Osteocyte (in vitro differentiated cells): Measurements from ENCODE around the gene ORM2. TPM values are rescaled to one million over a fixed set of nuclear protein-coding genes. Genes with fewer than 3 reads are reported as not detected.

Experiments used
- DNase-seq: peaks from one replicate; pipeline ENCODE4 v3.0.0; 2021; ENCODE audit warnings: mixed read lengths; ENCODE audit not compliant: unreplicated experiment; ENCODE audit errors: extremely low spot score
- H3K27ac Mint-ChIP-seq: one replicate; pipeline ENCODE4 v1.8.0; 2021; ENCODE audit warnings: mild to moderate bottlenecking, mixed read lengths; ENCODE audit not compliant: unreplicated experiment
- H3K27me3 Mint-ChIP-seq: one replicate; pipeline ENCODE4 v1.8.0; 2021; ENCODE audit warnings: mixed read lengths; ENCODE audit not compliant: unreplicated experiment
- H3K36me3 Mint-ChIP-seq: one replicate; pipeline ENCODE4 v1.8.0; 2021; ENCODE audit warnings: mixed read lengths; ENCODE audit not compliant: unreplicated experiment
- H3K4me1 Mint-ChIP-seq: one replicate; pipeline ENCODE4 v1.8.0; 2021; ENCODE audit warnings: mixed read lengths; ENCODE audit not compliant: unreplicated experiment
- H3K4me3 Mint-ChIP-seq: one replicate; pipeline ENCODE4 v1.8.0; 2021; ENCODE audit warnings: mild to moderate bottlenecking, moderate library complexity, mixed read lengths; ENCODE audit not compliant: unreplicated experiment
- H3K9me3 Mint-ChIP-seq: one replicate; pipeline ENCODE4 v1.8.0; 2021; ENCODE audit warnings: mixed read lengths; ENCODE audit not compliant: unreplicated experiment
- CTCF ChIP-seq: fragments of 200-600 bp; sonication (generic); IDR thresholded peaks from 2 replicates; pipeline ENCODE4 v1.5.0; 2021; ENCODE audit warnings: antibody characterized with exemption, mild to moderate bottlenecking, moderate library complexity
- total RNA-seq: library from RNA; stranded (reverse); gene quantifications from 2 replicates; pipeline ENCODE4 v1.2.1, GENCODE V29; 2021

The ORM2 gene
- total RNA-seq, 1 donor from 2014 or later, result not detected

GRCh38 chr9:114282926-114283325, 46.7 kb upstream of the ORM2 start:
- no peaks in the 10 kb centered on the region for H3K9me3 Mint-ChIP-seq
- no peak for DNase-seq
- peak overlapping the region; percentile 57 for H3K27ac Mint-ChIP-seq
- no peaks in the 10 kb centered on the region for H3K27me3 Mint-ChIP-seq
- no peak overlapping the region for H3K4me3 Mint-ChIP-seq
- no peak for TF ChIP-seq CTCF
- peaks cover 64% of the 10 kb centered on the region for H3K4me1 Mint-ChIP-seq
- peaks cover 12% of the 10 kb centered on the region for H3K36me3 Mint-ChIP-seq

GRCh38 chr9:114283551-114284111, 46.0 kb upstream of the ORM2 start:
- TF ChIP-seq CTCF, result no peak
- H3K27me3 Mint-ChIP-seq, result no peaks in the 10 kb centered on the region
- H3K27ac Mint-ChIP-seq, result peak overlapping the region; percentile 3
- peaks cover 12% of the 10 kb centered on the region for H3K36me3 Mint-ChIP-seq
- peaks cover 65% of the 10 kb centered on the region for H3K4me1 Mint-ChIP-seq
- no peak for DNase-seq
- H3K4me3 Mint-ChIP-seq, result no peak overlapping the region
- no peaks in the 10 kb centered on the region for H3K9me3 Mint-ChIP-seq

- Mint-ChIP-seq H3K27me3 (no peaks in the 10 kb centered on the region), H3K36me3 (peaks cover 12% of the 10 kb centered on the region), H3K4me3 (no peak overlapping the region), H3K27ac (peak overlapping the region; percentile 70), H3K9me3 (no peaks in the 10 kb centered on the region), H3K4me1 (peaks cover 59% of the 10 kb centered on the region)
- DNase-seq, result no peak
- TF ChIP-seq CTCF, result no peak
Observed at GRCh38 chr9:114284316-114285060, 45.2 kb upstream of the ORM2 start.

GRCh38 chr9:114285166-114285867, 44.4 kb upstream of the ORM2 start:
- Mint-ChIP-seq H3K9me3 (no peaks in the 10 kb centered on the region), H3K4me3 (no peak overlapping the region), H3K4me1 (peaks cover 59% of the 10 kb centered on the region), H3K27me3 (no peaks in the 10 kb centered on the region), H3K27ac (peak overlapping the region; percentile 70), H3K36me3 (peaks cover 12% of the 10 kb centered on the region)
- peak; percentile 33 for TF ChIP-seq CTCF
- DNase-seq, result peak; percentile 93

GRCh38 chr9:114286146-114286679, 43.5 kb upstream of the ORM2 start:
- Mint-ChIP-seq H3K4me3 (no peak overlapping the region), H3K27ac (peak overlapping the region; percentile 70), H3K27me3 (no peaks in the 10 kb centered on the region), H3K36me3 (peaks cover 11% of the 10 kb centered on the region), H3K4me1 (peaks cover 63% of the 10 kb centered on the region), H3K9me3 (no peaks in the 10 kb centered on the region)
- DNase-seq, result peak; percentile 30
- TF ChIP-seq CTCF, result no peak
